Keratinocyte (primary cell): Measurements from ENCODE around the gene MYRFL. TPM values are rescaled to one million over a fixed set of nuclear protein-coding genes. Genes with fewer than 3 reads are reported as not detected.
A peak's percentile ranks its signal among the peaks of the same experiment; 100 is the strongest.

Experiments
- DNase-seq: peaks from one replicate; pipeline ENCODE4 v3.0.0-alpha.2; 2011; ENCODE audit warnings: low read depth, missing footprints, low spot score
- FAIRE-seq: peaks from 2 replicates; lab custom pipeline; 2011; peaks lifted over from hg19 to GRCh38; lab: Jason Lieb, UNC
- H2AFZ ChIP-seq: 2 replicates; pipeline ENCODE4 v1.6.0; 2012; ENCODE audit warnings: low read length, control low read depth, inconsistent platforms; ENCODE audit not compliant: control insufficient read depth
- H3K27ac ChIP-seq: 2 replicates; pipeline ENCODE4 v1.5.1; 2011; ENCODE audit warnings: low read length; ENCODE audit not compliant: control insufficient read depth, insufficient read depth
- H3K27me3 ChIP-seq: 3 replicates; pipeline ENCODE4 v1.6.0; 2011; ENCODE audit warnings: low read length; ENCODE audit not compliant: control insufficient read depth, insufficient read depth; ENCODE audit errors: extremely low read depth
- H3K36me3 ChIP-seq, 2 experiments: 2 replicates in 1 of 2; 3 replicates in 1 of 2; pipeline ENCODE4 v1.5.1; 2011; ENCODE audit warnings: low read length in 2 of 2, mild to moderate bottlenecking in 1 of 2; ENCODE audit not compliant: control insufficient read depth in 2 of 2, insufficient read depth in 2 of 2; ENCODE audit errors: extremely low read depth in 1 of 2
- H3K4me1 ChIP-seq: 3 replicates; pipeline ENCODE4 v1.5.1; 2011; ENCODE audit warnings: low read length; ENCODE audit not compliant: control insufficient read depth, insufficient read depth; ENCODE audit errors: extremely low read depth
- H3K4me2 ChIP-seq: 3 replicates; pipeline ENCODE4 v1.6.0; 2011; ENCODE audit warnings: low read depth, low read length; ENCODE audit not compliant: control insufficient read depth, insufficient read depth; ENCODE audit errors: extremely low read depth
- H3K4me3 ChIP-seq, 3 experiments: fragments of 200-600 bp in 1 of 3; sonication (generic) in 1 of 3; 2 replicates in 2 of 3; 3 replicates in 1 of 3; pipeline ENCODE4 v1.5.1; 2011 to 2016; ENCODE audit warnings: low read length in 3 of 3, mild to moderate bottlenecking in 3 of 3, control low read depth in 2 of 3, inconsistent platforms in 1 of 3, low read depth in 1 of 3, mixed read lengths in 1 of 3, mixed run types in 1 of 3, moderate library complexity in 1 of 3; ENCODE audit not compliant: control insufficient read depth in 2 of 3, insufficient read depth in 2 of 3; ENCODE audit errors: extremely low read depth in 1 of 3
- H3K79me2 ChIP-seq: 2 replicates; pipeline ENCODE4 v1.6.0; 2012; ENCODE audit warnings: low read length; ENCODE audit not compliant: control insufficient read depth, insufficient read depth
- H3K9ac ChIP-seq: 3 replicates; pipeline ENCODE4 v1.6.0; 2011; ENCODE audit warnings: low read length; ENCODE audit not compliant: control insufficient read depth, insufficient read depth; ENCODE audit errors: extremely low read depth
- H3K9me1 ChIP-seq: 3 replicates; pipeline ENCODE4 v1.6.0; 2011; ENCODE audit warnings: low read length; ENCODE audit not compliant: control insufficient read depth, insufficient read depth; ENCODE audit errors: extremely low read depth
- H3K9me3 ChIP-seq: 2 replicates; pipeline ENCODE4 v1.5.1; 2012; ENCODE audit warnings: low read depth, low read length; ENCODE audit not compliant: control insufficient read depth
- H4K20me1 ChIP-seq: 3 replicates; pipeline ENCODE4 v1.6.0; 2011; ENCODE audit warnings: low read length; ENCODE audit not compliant: control insufficient read depth, insufficient read depth; ENCODE audit errors: extremely low read depth
- CTCF ChIP-seq, 3 experiments: IDR thresholded peaks in 1 of 3; conservative IDR thresholded peaks in 1 of 3; optimal IDR thresholded peaks in 1 of 3; 2 replicates in 2 of 3; 3 replicates in 1 of 3; pipeline versions ENCODE3 to v1.5.1; 2011; ENCODE audit warnings: low read length in 3 of 3, mild to moderate bottlenecking in 3 of 3, moderate library complexity in 2 of 3, control low read depth in 1 of 3, inconsistent platforms in 1 of 3; ENCODE audit not compliant: insufficient read depth in 2 of 3; ENCODE audit errors: extremely low read depth in 1 of 3
- EZH2 ChIP-seq: IDR thresholded peaks from one replicate; pipeline ENCODE4 v1.6.1; 2012; ENCODE audit warnings: inconsistent platforms, mild to moderate bottlenecking, low read length, moderate library complexity
- dilution Hi-C: fragments of 300-500 bp; cut with MboI; formaldehyde crosslinking; loops from one replicate; pipeline ENCODE4 v1.7.0; 2020; ENCODE audit warnings: low sequenced_read_pairs; ENCODE audit not compliant: extremely low pct_ligation_motif_present
- polyA plus RNA-seq, 5 experiments: library from polyadenylated mRNA; depleted of rRNA in 3 of 5; stranded (reverse) in 3 of 5; stranded (forward) in 1 of 5; unstranded in 1 of 5; fragments of >200 nt; gene quantifications; 1 replicate in 1 of 5; 2 replicates in 3 of 5; 3 replicates in 1 of 5; pipeline versions ENCODE4 v1.2.1 to v1.2.3, GENCODE V29; 2011 to 2012; ENCODE audit warnings: missing spikeins in 2 of 5, low read depth in 1 of 5, low replicate concordance in 1 of 5

Gene MYRFL
- polyA plus RNA-seq, 1 donor (not counting 4 experiments of a cell fraction or from before 2014, with no cell fraction given), result 0.39 TPM

GRCh38 chr12:69966409-69966808 is 141.4 kb downstream of the MYRFL start:
- TF ChIP-seq CTCF (optimal IDR thresholded peaks at IDR 0.05 in 1 of 3, IDR thresholded peaks at IDR 0.05 in 1 of 3, conservative IDR thresholded peaks at IDR 0.05 in 1 of 3; ENCODE audit: extremely low read depth in 1 of 3, insufficient read depth in 2 of 3, low read length in 3 of 3) (no peak), EZH2 (no peak)
- DNase-seq, result peak; percentile 87
- Histone ChIP-seq H3K36me3 (no peaks in the 10 kb centered on the region), H3K4me1 (peaks cover 24% of the 10 kb centered on the region), H3K27ac (peak overlapping the region; percentile 100), H3K4me3 (peak overlapping the region in 2 of 3 experiments; percentile 37 to 54), H3K9me3 (no peaks in the 10 kb centered on the region), H2AFZ (peak overlapping the region; percentile 70), H3K4me2 (peak overlapping the region; percentile 93), H4K20me1 (no peaks in the 10 kb centered on the region), H3K9me1 (no peaks in the 10 kb centered on the region), H3K27me3 (no peaks in the 10 kb centered on the region), H3K79me2 (no peaks in the 10 kb centered on the region), H3K9ac (peak overlapping the region; percentile 87)
- dilution Hi-C loops, result no loop called here
- FAIRE-seq, result peak; percentile 100

DNA sequence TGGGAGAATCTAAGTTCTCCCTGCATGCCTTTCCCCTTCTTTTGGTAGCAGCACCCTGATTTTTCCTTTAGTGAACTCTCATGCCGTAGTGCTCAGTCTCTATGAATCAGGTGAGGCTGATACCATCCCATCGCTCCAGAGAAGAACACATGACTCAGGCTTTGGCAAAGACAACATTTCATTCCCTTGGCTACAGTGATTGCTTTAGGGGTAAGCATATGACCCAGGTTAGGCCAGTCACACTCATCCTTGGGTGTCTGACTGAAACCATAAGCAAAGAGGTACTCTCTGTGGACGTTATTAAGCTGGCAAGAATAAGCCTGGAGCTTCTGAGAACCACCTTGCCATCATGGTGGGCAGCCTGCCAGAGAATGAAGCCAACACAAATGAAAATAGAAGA is 141.8 kb downstream of the MYRFL start:
- peak overlapping the region; percentile 93 for H3K4me2 ChIP-seq
- no peaks in the 10 kb centered on the region for H3K9me1 ChIP-seq
- no peaks in the 10 kb centered on the region for H3K36me3 ChIP-seq
- peak overlapping the region; percentile 87 for H3K9ac ChIP-seq
- TF ChIP-seq EZH2 (no peak), CTCF (optimal IDR thresholded peaks at IDR 0.05 in 1 of 3, IDR thresholded peaks at IDR 0.05 in 1 of 3, conservative IDR thresholded peaks at IDR 0.05 in 1 of 3; ENCODE audit: extremely low read depth in 1 of 3, insufficient read depth in 2 of 3, low read length in 3 of 3) (no peak)
- H4K20me1 ChIP-seq, result no peaks in the 10 kb centered on the region
- dilution Hi-C loops, result no loop called here
- H3K4me3 ChIP-seq, result peak overlapping the region in 2 of 3 experiments; percentile 37 to 54
- H3K4me1 ChIP-seq, result peaks cover 24% of the 10 kb centered on the region
- H2AFZ ChIP-seq, result peak overlapping the region; percentile 70
- H3K27me3 ChIP-seq, result no peaks in the 10 kb centered on the region
- FAIRE-seq (no peak), DNase-seq (peak; percentile 91)
- no peaks in the 10 kb centered on the region for H3K9me3 ChIP-seq
- no peaks in the 10 kb centered on the region for H3K79me2 ChIP-seq
- H3K27ac ChIP-seq, result peak overlapping the region; percentile 100
